Liver (tissue), 9 donors: ENCODE measurements around the gene ACOT13. TPM values are rescaled to one million over a fixed set of nuclear protein-coding genes. Genes with fewer than 3 reads are reported as not detected.
A peak's percentile ranks its signal among the peaks of the same experiment; 100 is the strongest.
"Not testable (repeated sequence)": the region's sequence is repeated elsewhere in the genome, so short reads cannot be mapped to it uniquely, and the experiment has no call there.

Experiments used
- DNase-seq: peaks from one replicate; pipeline ENCODE4 v3.0.0-alpha.2; 2017; ENCODE audit warnings: low spot score
- H3K27ac ChIP-seq, 2 donors: one replicate each; pipeline ENCODE4 v1.7.0; 2013; ENCODE audit warnings: inconsistent platforms in 2 of 2, low read length in 2 of 2, control low read depth in 1 of 2, low read depth in 1 of 2, mild to moderate bottlenecking in 1 of 2
- H3K27me3 ChIP-seq, 4 donors: one replicate each; pipeline versions ENCODE4 v1.6.1 to v1.7.0; 2013; ENCODE audit warnings: low read length in 3 of 4, inconsistent platforms in 1 of 4, mild to moderate bottlenecking in 1 of 4, moderate library complexity in 1 of 4; ENCODE audit not compliant: control insufficient read depth in 4 of 4, insufficient read depth in 4 of 4
- H3K36me3 ChIP-seq, 4 donors: one replicate each; pipeline versions ENCODE4 v1.6.1 to v1.7.0; 2013; ENCODE audit warnings: low read length in 3 of 4, mild to moderate bottlenecking in 3 of 4, low read depth in 1 of 4, moderate library complexity in 1 of 4; ENCODE audit not compliant: control insufficient read depth in 4 of 4, insufficient read depth in 3 of 4
- H3K4me1 ChIP-seq, 4 donors: one replicate each; pipeline versions ENCODE4 v1.6.1 to v1.7.0; 2013; ENCODE audit warnings: low read length in 3 of 4, mild to moderate bottlenecking in 3 of 4, moderate library complexity in 1 of 4; ENCODE audit not compliant: control insufficient read depth in 4 of 4, insufficient read depth in 4 of 4
- H3K4me3 ChIP-seq, 3 donors: one replicate each; pipeline versions ENCODE4 v1.6.1 to v1.7.0; 2013; ENCODE audit warnings: low read length in 3 of 3, control low read depth in 1 of 3, low read depth in 1 of 3, mild to moderate bottlenecking in 1 of 3
- H3K9ac ChIP-seq, 2 donors: one replicate each; pipeline ENCODE4 v1.7.0; 2013; ENCODE audit warnings: low read length in 2 of 2, mild to moderate bottlenecking in 2 of 2, moderate library complexity in 2 of 2, control low read depth in 1 of 2, low read depth in 1 of 2
- H3K9me3 ChIP-seq, 4 donors: one replicate each; pipeline versions ENCODE4 v1.6.1 to v1.7.0; 2013; ENCODE audit warnings: low read length in 3 of 4; ENCODE audit not compliant: control insufficient read depth in 4 of 4
- CTCF ChIP-seq: fragments of 150-350 bp; IDR thresholded peaks from 2 replicates; pipeline ENCODE4 v1.5.1; 2017; ENCODE audit warnings: improper control_type of control experiment, low read depth, low read length; ENCODE audit not compliant: missing input control
- EGR1 ChIP-seq, 2 donors: IDR thresholded peaks; 2 replicates each; pipeline ENCODE4 v1.6.1; 2016 to 2018; ENCODE audit warnings: antibody characterized with exemption in 2 of 2, low read depth in 2 of 2
- FOXA1 ChIP-seq: IDR thresholded peaks from 2 replicates; pipeline ENCODE4 v1.6.1; 2016; ENCODE audit warnings: antibody characterized with exemption
- FOXA2 ChIP-seq: IDR thresholded peaks from 2 replicates; pipeline ENCODE4 v1.6.1; 2016; ENCODE audit warnings: antibody characterized with exemption
- HNF4A ChIP-seq, 2 donors: conservative IDR thresholded peaks; 2 replicates each; pipeline ENCODE4 v1.6.1; 2016; ENCODE audit warnings: antibody characterized with exemption in 2 of 2, mild to moderate bottlenecking in 2 of 2
- HNF4G ChIP-seq: IDR thresholded peaks from 2 replicates; pipeline ENCODE4 v1.6.1; 2016; ENCODE audit warnings: antibody characterized with exemption
- JUND ChIP-seq, 2 donors: IDR thresholded peaks; 2 replicates each; pipeline ENCODE4 v1.6.1; 2016; ENCODE audit warnings: antibody characterized with exemption in 2 of 2
- MAX ChIP-seq: IDR thresholded peaks from 2 replicates; pipeline ENCODE4 v1.6.1; 2016; ENCODE audit warnings: antibody characterized with exemption
- NR2F2 ChIP-seq: IDR thresholded peaks from 2 replicates; pipeline ENCODE4 v1.6.1; 2016; ENCODE audit warnings: antibody characterized with exemption
- RAD21 ChIP-seq, 2 donors: IDR thresholded peaks; 2 replicates each; pipeline ENCODE4 v1.6.1; 2016; ENCODE audit warnings: antibody characterized with exemption in 2 of 2, mild to moderate bottlenecking in 2 of 2
- REST ChIP-seq: IDR thresholded peaks from 2 replicates; pipeline ENCODE4 v1.6.1; 2016; ENCODE audit warnings: antibody characterized with exemption, mild to moderate bottlenecking
- RXRA ChIP-seq, 2 donors: IDR thresholded peaks; 2 replicates each; pipeline ENCODE4 v1.6.1; 2017 to 2018; ENCODE audit warnings: antibody characterized with exemption in 2 of 2, mild to moderate bottlenecking in 1 of 2
- SP1 ChIP-seq: IDR thresholded peaks from 2 replicates; pipeline ENCODE4 v1.6.1; 2018; ENCODE audit warnings: antibody characterized with exemption, mild to moderate bottlenecking
- TAF1 ChIP-seq: conservative IDR thresholded peaks from 2 replicates; pipeline ENCODE4 v1.6.1; 2016; ENCODE audit warnings: antibody characterized with exemption, mild to moderate bottlenecking
- YY1 ChIP-seq: IDR thresholded peaks from 2 replicates; pipeline ENCODE4 v1.6.1; 2016; ENCODE audit warnings: antibody characterized with exemption, mild to moderate bottlenecking
- ZBTB33 ChIP-seq: IDR thresholded peaks from 2 replicates; pipeline ENCODE4 v1.6.1; 2016; ENCODE audit warnings: antibody characterized with exemption
- WGBS: extraction: QIAGEN DNeasy Blood & Tissue Kit; methylation state at CpG from one replicate; pipeline ENCODE4 v1.1.7; 2013; 5-methylcytosine and 5-hydroxymethylcytosine counted together
- polyA plus RNA-seq, 2 donors: library from polyadenylated mRNA; stranded (reverse) in 1 of 2; unstranded in 1 of 2; fragments of 200-250 nt in 1 of 2; fragments of >200 nt in 1 of 2; fragmentation: Nextera tagmentation in 1 of 2; extraction: Ambion mirVana in 1 of 2; gene quantifications; one replicate each; pipeline versions ENCODE4 v1.2.1 to v1.2.3, GENCODE V29; 2013 to 2015
- total RNA-seq, 2 donors: library from RNA; depleted of rRNA; stranded (reverse); fragments of >200 nt; gene quantifications; one replicate each; pipeline ENCODE4 v1.2.3, GENCODE V29; 2014
- donor health status: healthy.
- donor health status: healthy.
- donor health status: healthy.
- donor health status: healthy.
- donor health status: healthy.

ACOT13 gene
- total and polyA plus RNA-seq, 4 donors: 9.9 to 90.0 (median 21.3) TPM

- TF ChIP-seq REST (peak; percentile 88), RXRA (IDR thresholded peaks at IDR 0.05) (peak in 1 of 2 donors; percentile 38), FOXA2 (peak; percentile 43), YY1 (peak; percentile 91), HNF4A (conservative IDR thresholded peaks at IDR 0.05) (peak; percentile 56 to 58), TAF1 (peak; percentile 89), SP1 (peak; percentile 83), JUND (IDR thresholded peaks at IDR 0.05) (peak in 1 of 2 donors; percentile 37)
- not testable (repeated sequence) for DNase-seq
- peak overlapping the region; percentile 84 to 92 for H3K9ac ChIP-seq
Observed at GRCh38 chr6:24668066-24668996, 1.5 kb downstream of the ACOT13 start.

GRCh38 chr6:24668997-24669361, 2.1 kb downstream of the ACOT13 start:
- H3K27me3 ChIP-seq: no peaks in the 10 kb centered on the region
- DNase-seq: no peak
- H3K9ac ChIP-seq: peak overlapping the region in 1 of 2 donors; percentile 68
- peaks cover 7 to 64% (median 36%) of the 10 kb centered on the region in 4 donors for H3K4me1 ChIP-seq
- no peaks in the 10 kb centered on the region for H3K9me3 ChIP-seq
- TF ChIP-seq EGR1 (IDR thresholded peaks at IDR 0.05; ENCODE audit: low read depth in 2 of 2): no peak
- TF ChIP-seq JUND (IDR thresholded peaks at IDR 0.05): no peak
- no peak for TF ChIP-seq FOXA2
- TF ChIP-seq SP1: no peak
- TF ChIP-seq HNF4G: no peak
- TF ChIP-seq NR2F2: no peak
- no peak for TF ChIP-seq TAF1
- TF ChIP-seq REST: no peak
- no peak for TF ChIP-seq FOXA1
- no peak for TF ChIP-seq HNF4A (conservative IDR thresholded peaks at IDR 0.05)
- TF ChIP-seq RAD21 (IDR thresholded peaks at IDR 0.05): no peak
- TF ChIP-seq ZBTB33: no peak
- no peak for TF ChIP-seq RXRA (IDR thresholded peaks at IDR 0.05)
- no peak for TF ChIP-seq CTCF
- TF ChIP-seq YY1: no peak
- TF ChIP-seq MAX: no peak
- H3K36me3 ChIP-seq: no peaks in the 10 kb centered on the region
- peak overlapping the region; percentile 8 to 35 (median 16) for H3K4me3 ChIP-seq
- WGBS: 64% methylated on average over 9 of the region's 9 CpGs
- H3K27ac ChIP-seq: peak overlapping the region; percentile 64 to 79

More at GRCh38 chr6:24668066-24668996, 1.5 kb downstream of the ACOT13 start:
- Histone ChIP-seq H3K4me1 (peaks cover 9 to 69% (median 41%) of the 10 kb centered on the region in 4 donors), H3K4me3 (peak overlapping the region; percentile 54 to 100 (median 98)), H3K27ac (peak overlapping the region; percentile 79 to 91)
- H3K36me3 ChIP-seq, H3K27me3 ChIP-seq, H3K9me3 ChIP-seq: not testable (repeated sequence)
- whole genome bisulfite sequencing: 35% methylated on average over 18 of the region's 18 CpGs

- H3K9ac ChIP-seq, H3K27ac ChIP-seq, H3K36me3 ChIP-seq, H3K4me3 ChIP-seq, H3K27me3 ChIP-seq, DNase-seq, H3K9me3 ChIP-seq: not testable (repeated sequence)
- peaks cover 6 to 49% (median 22%) of the 10 kb centered on the region in 4 donors for H3K4me1 ChIP-seq
Observed at GRCh38 chr6:24670492-24670891, 3.6 kb downstream of the ACOT13 start.
